Measurements from ENCODE around the gene TM4SF18. TPM values are rescaled to one million over a fixed set of nuclear protein-coding genes. Genes with fewer than 3 reads are reported as not detected.

The TM4SF18 gene
- total RNA-seq, 1 donor from 2014 or later = 5.6 TPM

- Histone ChIP-seq H3K79me2 (ENCODE audit: insufficient read depth, low read length) (no peaks in the 10 kb centered on the region), H4K20me1 (ENCODE audit: insufficient read depth, low read length) (no peaks in the 10 kb centered on the region), H3K9ac (ENCODE audit: low read length) (no peak overlapping the region), H3K4me2 (ENCODE audit: low read length) (no peak overlapping the region), H2AFZ (ENCODE audit: low read depth, low read length) (no peak overlapping the region), H3K9me3 (ENCODE audit: insufficient read depth, low read depth, low read length) (no peaks in the 10 kb centered on the region), H3K27ac (ENCODE audit: low read depth, low read length) (no peak overlapping the region), H3K4me3 (ENCODE audit: insufficient read depth, low read depth, low read length) (no peak overlapping the region), H3K27me3 (ENCODE audit: insufficient read depth, low read length) (no peaks in the 10 kb centered on the region), H3K4me1 (ENCODE audit: insufficient read depth, low read length) (peaks cover 5% of the 10 kb centered on the region), H3K36me3 (ENCODE audit: insufficient read depth, low read length) (no peaks in the 10 kb centered on the region)
- FAIRE-seq (no peak), DNase-seq (ENCODE audit: low read depth) (no peak)
- peaks cover 12% of the 10 kb centered on the region for H3K4me1 Mint-ChIP-seq (ENCODE audit: low read depth, unreplicated experiment)
- H3K27ac Mint-ChIP-seq (ENCODE audit: unreplicated experiment) = no peak overlapping the region
- H3K9me3 Mint-ChIP-seq (ENCODE audit: unreplicated experiment) = peaks cover 6% of the 10 kb centered on the region
- H3K36me3 Mint-ChIP-seq (ENCODE audit: low read depth, unreplicated experiment) = no peaks in the 10 kb centered on the region
- H3K27me3 Mint-ChIP-seq (ENCODE audit: low read depth, unreplicated experiment) = no peaks in the 10 kb centered on the region
- TF ChIP-seq EZH2 (IDR thresholded peaks at IDR 0.05; ENCODE audit: insufficient read depth, low read length) = no peak
- no peak for TF ChIP-seq CTCF (IDR thresholded peaks at IDR 0.05; ENCODE audit: insufficient read depth, low read depth, low read length)
- no peak overlapping the region for H3K4me3 Mint-ChIP-seq (ENCODE audit: unreplicated experiment)
These were observed 28.1 kb downstream of the TM4SF18 start for GRCh38 chr3:149305376-149305775.

GRCh38 chr3:149299938-149300801 lies 33.3 kb downstream of the TM4SF18 start:
- H3K4me3 Mint-ChIP-seq (ENCODE audit: unreplicated experiment) = peak overlapping the region; percentile 29
- Histone ChIP-seq H3K4me1 (ENCODE audit: insufficient read depth, low read length) (peaks cover 13% of the 10 kb centered on the region), H3K36me3 (ENCODE audit: insufficient read depth, low read length) (no peaks in the 10 kb centered on the region), H3K27ac (ENCODE audit: low read depth, low read length) (peak overlapping the region; percentile 61), H3K4me2 (ENCODE audit: low read length) (peak overlapping the region; percentile 64), H3K27me3 (ENCODE audit: insufficient read depth, low read length) (no peaks in the 10 kb centered on the region), H3K9me3 (ENCODE audit: insufficient read depth, low read depth, low read length) (no peaks in the 10 kb centered on the region), H3K4me3 (ENCODE audit: insufficient read depth, low read depth, low read length) (peak overlapping the region; percentile 4), H3K79me2 (ENCODE audit: insufficient read depth, low read length) (no peaks in the 10 kb centered on the region), H4K20me1 (ENCODE audit: insufficient read depth, low read length) (no peaks in the 10 kb centered on the region), H2AFZ (ENCODE audit: low read depth, low read length) (peak overlapping the region; percentile 11), H3K9ac (ENCODE audit: low read length) (peak overlapping the region; percentile 21)
- no peaks in the 10 kb centered on the region for H3K36me3 Mint-ChIP-seq (ENCODE audit: low read depth, unreplicated experiment)
- H3K27me3 Mint-ChIP-seq (ENCODE audit: low read depth, unreplicated experiment) = no peaks in the 10 kb centered on the region
- no peak for TF ChIP-seq EZH2 (IDR thresholded peaks at IDR 0.05; ENCODE audit: insufficient read depth, low read length)
- no peak for TF ChIP-seq CTCF (IDR thresholded peaks at IDR 0.05; ENCODE audit: insufficient read depth, low read depth, low read length)
- peak overlapping the region; percentile 97 for H3K27ac Mint-ChIP-seq (ENCODE audit: unreplicated experiment)
- peak; percentile 100 for FAIRE-seq
- no peaks in the 10 kb centered on the region for H3K9me3 Mint-ChIP-seq (ENCODE audit: unreplicated experiment)
- peaks cover 20% of the 10 kb centered on the region for H3K4me1 Mint-ChIP-seq (ENCODE audit: low read depth, unreplicated experiment)
- peak; percentile 99 for DNase-seq (ENCODE audit: low read depth)

- Mint-ChIP-seq H3K36me3 (ENCODE audit: low read depth, unreplicated experiment) (no peaks in the 10 kb centered on the region), H3K4me3 (ENCODE audit: unreplicated experiment) (no peak overlapping the region), H3K27me3 (ENCODE audit: low read depth, unreplicated experiment) (no peaks in the 10 kb centered on the region), H3K9me3 (ENCODE audit: unreplicated experiment) (peaks cover 2% of the 10 kb centered on the region), H3K4me1 (ENCODE audit: low read depth, unreplicated experiment) (peaks cover 20% of the 10 kb centered on the region), H3K27ac (ENCODE audit: unreplicated experiment) (no peak overlapping the region)
- no peak overlapping the region for H3K27ac ChIP-seq (ENCODE audit: low read depth, low read length)
- DNase-seq (ENCODE audit: low read depth) (no peak), FAIRE-seq (no peak)
- H3K4me3 ChIP-seq (ENCODE audit: insufficient read depth, low read depth, low read length) = no peak overlapping the region
- H3K9ac ChIP-seq (ENCODE audit: low read length) = no peak overlapping the region
- H3K4me2 ChIP-seq (ENCODE audit: low read length) = no peak overlapping the region
- H3K27me3 ChIP-seq (ENCODE audit: insufficient read depth, low read length) = no peaks in the 10 kb centered on the region
- no peak overlapping the region for H2AFZ ChIP-seq (ENCODE audit: low read depth, low read length)
- H3K79me2 ChIP-seq (ENCODE audit: insufficient read depth, low read length) = no peaks in the 10 kb centered on the region
- no peak for TF ChIP-seq EZH2 (IDR thresholded peaks at IDR 0.05; ENCODE audit: insufficient read depth, low read length)
- TF ChIP-seq CTCF (IDR thresholded peaks at IDR 0.05; ENCODE audit: insufficient read depth, low read depth, low read length) = no peak
- no peaks in the 10 kb centered on the region for H4K20me1 ChIP-seq (ENCODE audit: insufficient read depth, low read length)
- H3K9me3 ChIP-seq (ENCODE audit: insufficient read depth, low read depth, low read length) = no peaks in the 10 kb centered on the region
- H3K4me1 ChIP-seq (ENCODE audit: insufficient read depth, low read length) = peaks cover 13% of the 10 kb centered on the region
- H3K36me3 ChIP-seq (ENCODE audit: insufficient read depth, low read length) = no peaks in the 10 kb centered on the region
These were observed 36.5 kb downstream of the TM4SF18 start for GRCh38 chr3:149296972-149297371.
